DND-41 (cell line): ENCODE results near the gene COX7B2.

ENCODE experiments used
- ATAC-seq: fragments of 200-7000 bp; cut with Tn5 transposase; 3 replicates; pipeline ENCODE4 v1.9.1; 2021; ENCODE audit warnings: low read depth; ENCODE audit not compliant: insufficient read depth
- DNase-seq: peaks from one replicate; pipeline ENCODE4 v3.0.0-alpha.2; 2020
- H2AFZ ChIP-seq: 2 replicates; pipeline ENCODE4 v1.6.0; 2012; ENCODE audit warnings: low read depth, low read length
- H3K27ac ChIP-seq: 2 replicates; pipeline ENCODE4 v1.5.1; 2012; ENCODE audit warnings: low read length, inconsistent platforms
- H3K27me3 ChIP-seq: fragments of 200-600 bp; sonication (generic); 2 replicates; pipeline ENCODE4 v1.6.0; 2012; ENCODE audit warnings: low read length, mild to moderate bottlenecking, inconsistent platforms; ENCODE audit not compliant: insufficient read depth, poor library complexity
- H3K36me3 ChIP-seq: 2 replicates; pipeline ENCODE4 v1.5.1; 2012; ENCODE audit warnings: low read length, inconsistent platforms; ENCODE audit not compliant: insufficient read depth
- H3K4me1 ChIP-seq: 2 replicates; pipeline ENCODE4 v1.5.1; 2012; ENCODE audit warnings: mild to moderate bottlenecking, low read length; ENCODE audit not compliant: insufficient read depth
- H3K4me2 ChIP-seq: 2 replicates; pipeline ENCODE4 v1.6.0; 2012; ENCODE audit warnings: mild to moderate bottlenecking, moderate library complexity, low read length, inconsistent platforms; ENCODE audit not compliant: insufficient read depth
- H3K4me3 ChIP-seq, 2 experiments: fragments of 200-600 bp in 1 of 2; shearing (Covaris generic) in 1 of 2; 2 replicates each; pipeline ENCODE4 v1.5.1; 2012 to 2016; ENCODE audit warnings: inconsistent platforms in 2 of 2, low read length in 2 of 2, mild to moderate bottlenecking in 2 of 2, low read depth in 1 of 2, moderate library complexity in 1 of 2
- H3K79me2 ChIP-seq: 2 replicates; pipeline ENCODE4 v1.6.0; 2012; ENCODE audit warnings: low read length, inconsistent platforms; ENCODE audit not compliant: insufficient read depth
- H3K9ac ChIP-seq: 2 replicates; pipeline ENCODE4 v1.6.0; 2012; ENCODE audit warnings: low read depth, mild to moderate bottlenecking, inconsistent platforms, low read length, moderate library complexity
- H3K9me3 ChIP-seq: 2 replicates; pipeline ENCODE4 v1.5.1; 2012; ENCODE audit warnings: low read length, moderate library complexity, mild to moderate bottlenecking, inconsistent platforms; ENCODE audit not compliant: insufficient read depth, severe bottlenecking
- H4K20me1 ChIP-seq: 2 replicates; pipeline ENCODE4 v1.6.0; 2012; ENCODE audit warnings: low read length; ENCODE audit not compliant: insufficient read depth
- CTCF ChIP-seq: IDR thresholded peaks from 2 replicates; pipeline ENCODE4 v1.5.1; 2012; ENCODE audit warnings: borderline replicate concordance, low read length, moderate library complexity, mild to moderate bottlenecking; ENCODE audit not compliant: poor library complexity, severe bottlenecking; ENCODE audit errors: extremely low read depth
- EZH2 ChIP-seq: IDR thresholded peaks from 3 replicates; pipeline ENCODE4 v1.6.1; 2012; ENCODE audit warnings: borderline replicate concordance, low read depth, mild to moderate bottlenecking, moderate library complexity, low read length, inconsistent platforms; ENCODE audit not compliant: severe bottlenecking

Gene COX7B2

GRCh38 chr4:46818604-46819003 is 90.4 kb downstream of the COX7B2 start:
- no peaks in the 10 kb centered on the region for H3K4me1 ChIP-seq
- H3K9me3 ChIP-seq: no peaks in the 10 kb centered on the region
- H3K4me2 ChIP-seq: no peak overlapping the region
- DNase-seq (no peak), ATAC-seq (no peak)
- H3K9ac ChIP-seq: no peak overlapping the region
- TF ChIP-seq CTCF (no peak), EZH2 (no peak)
- no peaks in the 10 kb centered on the region for H3K79me2 ChIP-seq
- no peak overlapping the region for H3K27ac ChIP-seq
- H2AFZ ChIP-seq: no peak overlapping the region
- H3K27me3 ChIP-seq: no peaks in the 10 kb centered on the region
- no peak overlapping the region for H3K4me3 ChIP-seq
- no peaks in the 10 kb centered on the region for H3K36me3 ChIP-seq
- no peaks in the 10 kb centered on the region for H4K20me1 ChIP-seq

DNA sequence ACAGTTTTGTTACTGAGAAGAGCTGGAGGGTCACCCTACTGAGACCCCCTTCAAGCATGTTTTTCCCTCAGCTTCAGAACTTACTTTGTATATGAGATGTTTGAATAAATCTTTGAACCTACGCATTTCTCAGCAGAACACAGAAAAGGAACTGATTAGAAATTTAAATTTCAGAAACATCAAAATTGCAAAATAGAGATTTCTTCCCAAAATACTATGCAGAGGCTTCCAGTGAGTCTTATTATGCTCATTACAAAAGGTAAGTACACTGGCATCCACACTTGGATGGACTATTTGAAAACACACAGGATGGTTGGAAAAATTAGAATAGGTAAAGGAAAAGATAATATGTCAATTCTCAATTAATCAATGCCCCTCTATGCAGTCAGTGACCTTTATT is 91.2 kb downstream of the COX7B2 start:
- H2AFZ ChIP-seq: no peak overlapping the region

GRCh38 chr4:46804781-46805413 is 104.1 kb downstream of the COX7B2 start:
- no peak overlapping the region for H3K27ac ChIP-seq
- H2AFZ ChIP-seq: no peak overlapping the region
- H3K4me1 ChIP-seq: no peaks in the 10 kb centered on the region
- TF ChIP-seq CTCF (no peak), EZH2 (no peak)
- no peak overlapping the region for H3K4me3 ChIP-seq
- ATAC-seq (no peak), DNase-seq (no peak)
- H3K36me3 ChIP-seq: no peaks in the 10 kb centered on the region
- no peaks in the 10 kb centered on the region for H3K9me3 ChIP-seq
- H3K4me2 ChIP-seq: no peak overlapping the region
- H3K27me3 ChIP-seq: no peaks in the 10 kb centered on the region
- H3K9ac ChIP-seq: no peak overlapping the region
- no peaks in the 10 kb centered on the region for H3K79me2 ChIP-seq
- H4K20me1 ChIP-seq: no peaks in the 10 kb centered on the region

More for the DNA sequence above, 91.2 kb downstream of the COX7B2 start:
- Histone ChIP-seq H3K79me2 (no peaks in the 10 kb centered on the region), H3K9me3 (no peaks in the 10 kb centered on the region), H3K4me2 (no peak overlapping the region), H3K9ac (no peak overlapping the region), H3K36me3 (no peaks in the 10 kb centered on the region), H3K4me3 (no peak overlapping the region), H3K4me1 (no peaks in the 10 kb centered on the region), H3K27me3 (no peaks in the 10 kb centered on the region), H3K27ac (no peak overlapping the region), H4K20me1 (no peaks in the 10 kb centered on the region)
- DNase-seq (no peak), ATAC-seq (no peak)
- TF ChIP-seq CTCF (no peak), EZH2 (no peak)

DNA sequence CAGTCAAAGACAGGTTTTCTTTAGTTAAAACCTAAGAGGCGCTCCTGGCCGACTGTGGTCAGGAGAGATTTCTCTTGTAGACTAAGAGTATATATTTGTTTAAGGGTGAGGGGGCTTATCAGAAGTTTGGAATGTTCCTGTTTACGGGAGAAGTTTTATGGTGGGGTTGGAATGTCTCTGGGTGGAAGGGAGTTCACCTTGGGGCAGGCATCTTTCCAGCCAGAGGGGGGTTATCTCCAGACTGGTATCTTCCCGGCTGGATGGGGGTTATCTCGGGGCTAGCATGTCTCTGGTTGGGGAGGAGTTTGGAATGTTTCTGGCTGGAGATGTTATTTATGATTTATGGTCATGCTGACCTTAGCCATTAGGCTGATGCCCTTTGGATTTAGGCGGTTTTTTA is 116.0 kb downstream of the COX7B2 start:
- H3K27me3 ChIP-seq: no peaks in the 10 kb centered on the region

More for the DNA sequence above, 116.0 kb downstream of the COX7B2 start:
- H3K4me2 ChIP-seq: no peak overlapping the region
- no peaks in the 10 kb centered on the region for H3K36me3 ChIP-seq
- no peak overlapping the region for H3K9ac ChIP-seq
- no peak overlapping the region for H2AFZ ChIP-seq
- no peaks in the 10 kb centered on the region for H3K79me2 ChIP-seq
- no peak overlapping the region for H3K27ac ChIP-seq
- TF ChIP-seq CTCF (no peak), EZH2 (no peak)
- no peaks in the 10 kb centered on the region for H3K9me3 ChIP-seq
- H3K4me1 ChIP-seq: no peaks in the 10 kb centered on the region
- DNase-seq (no peak), ATAC-seq (no peak)
- H3K4me3 ChIP-seq: no peak overlapping the region
- H4K20me1 ChIP-seq: no peaks in the 10 kb centered on the region
